Head of caudate nucleus (tissue), 42 donors: ENCODE measurements around the gene PSMD5.

Experiments
- DNase-seq, 42 donors: peaks; one replicate each; pipeline versions ENCODE4 v3.0.0 to v3.0.0-alpha.2; 2020 to 2021; ENCODE audit warnings: mixed read lengths in 7 of 42
- intact Hi-C: fragments of 100-400 bp; cut with DNase I; formaldehyde crosslinking; loops from one replicate; pipeline ENCODE4 v1.15.0; 2022

PSMD5 gene

GRCh38 chr9:120861935-120862334 is 19.2 kb upstream of the PSMD5 start:
- DNase-seq = peak in 1 of 42 donors; percentile 4
- intact Hi-C loops = no loop called here

- intact Hi-C loops = no loop called here
- peak in 1 of 42 donors; percentile 2 for DNase-seq
Measured at GRCh38 chr9:120860083-120860482, 17.4 kb upstream of the PSMD5 start.

GRCh38 chr9:120859361-120859760 is 16.6 kb upstream of the PSMD5 start:
- intact Hi-C loops = no loop called here
- peak in 1 of 42 donors; percentile 7 for DNase-seq

- intact Hi-C loops = no loop called here
- DNase-seq = no peak
Measured at GRCh38 chr9:120857902-120858301, 15.2 kb upstream of the PSMD5 start.

- intact Hi-C loops = no loop called here
- DNase-seq = peak in 4 of 42 donors; percentile 22 to 37 (median 29)
Measured at GRCh38 chr9:120857481-120857880, 14.8 kb upstream of the PSMD5 start.

GRCh38 chr9:120856700-120857099 is 14.0 kb upstream of the PSMD5 start:
- intact Hi-C loops = no loop called here
- DNase-seq = no peak

GRCh38 chr9:120855827-120856670 is 13.3 kb upstream of the PSMD5 start:
- no peak for DNase-seq
- intact Hi-C loops = no loop called here

- DNase-seq = no peak
- intact Hi-C loops = no loop called here
Measured at GRCh38 chr9:120854596-120855327, 12.0 kb upstream of the PSMD5 start.

GRCh38 chr9:120853198-120853597 is 10.5 kb upstream of the PSMD5 start:
- DNase-seq = no peak
- intact Hi-C loops = no loop called here

- intact Hi-C loops = no loop called here
- DNase-seq = no peak
Measured at GRCh38 chr9:120852240-120853010, 9.7 kb upstream of the PSMD5 start.

GRCh38 chr9:120851449-120851848 is 8.7 kb upstream of the PSMD5 start:
- DNase-seq = no peak
- intact Hi-C loops = no loop called here

GRCh38 chr9:120850315-120850714 is 7.6 kb upstream of the PSMD5 start:
- no peak for DNase-seq
- intact Hi-C loops = no loop called here

- intact Hi-C loops = no loop called here
- DNase-seq = no peak
Measured at GRCh38 chr9:120846906-120847305, 4.2 kb upstream of the PSMD5 start.

- intact Hi-C loops = no loop called here
- no peak for DNase-seq
Measured at GRCh38 chr9:120846251-120846889, 3.6 kb upstream of the PSMD5 start.

GRCh38 chr9:120845255-120845654 is 2.5 kb upstream of the PSMD5 start:
- intact Hi-C loops = no loop called here
- peak in 1 of 42 donors; percentile 58 for DNase-seq

- DNase-seq = peak in 17 of 42 donors; percentile 13 to 53 (median 31)
- intact Hi-C loops = loop anchor here (5.0 kb wide), 1 partner anchor 50 kb away; the partner anchor contains the start of gene FBXW2
Measured at GRCh38 chr9:120841930-120842684, 615 bp downstream of the PSMD5 start.

GRCh38 chr9:120839146-120839545 is 3.6 kb downstream of the PSMD5 start:
- intact Hi-C loops = no loop called here
- DNase-seq = no peak

- intact Hi-C loops = no loop called here
- no peak for DNase-seq
Measured at GRCh38 chr9:120837921-120838320, 4.8 kb downstream of the PSMD5 start.
